ENCODE data around the gene RCL1. TPM values are rescaled to one million over a fixed set of nuclear protein-coding genes. Genes with fewer than 3 reads are reported as not detected.

Gene RCL1
- total RNA-seq, 1 donor from 2014 or later: 28.3 TPM

DNA sequence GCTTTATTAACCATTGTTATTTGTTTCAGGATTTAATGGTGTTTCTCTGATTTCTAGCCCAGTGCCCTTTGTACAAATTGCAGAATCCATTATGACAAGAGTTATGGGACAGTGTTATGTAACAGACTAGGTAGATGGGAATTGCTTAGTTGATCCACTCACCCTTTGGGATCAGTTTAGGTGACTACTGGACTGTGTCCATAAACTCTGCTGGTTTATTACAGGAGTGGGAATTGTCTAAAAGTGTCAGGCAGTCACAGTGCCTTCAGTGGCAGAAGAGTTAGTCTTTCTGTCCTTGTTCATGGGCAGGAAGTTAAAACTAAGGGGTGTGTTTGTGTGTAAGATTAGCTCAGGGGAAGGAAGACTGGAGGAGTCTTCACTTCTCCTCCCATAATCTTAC is 29.3 kb downstream of the RCL1 start:
- Histone ChIP-seq H3K27me3 (no peaks in the 10 kb centered on the region), H3K27ac (no peak overlapping the region), H3K36me3 (no peaks in the 10 kb centered on the region), H3K9me3 (no peaks in the 10 kb centered on the region), H3K4me1 (peaks cover 0 to 2% of the 10 kb centered on the region in 2 donors), H3K4me3 (no peak overlapping the region)
- intact Hi-C loops (cut with DNase I): no loop called here
- TF ChIP-seq, protein P1, sequence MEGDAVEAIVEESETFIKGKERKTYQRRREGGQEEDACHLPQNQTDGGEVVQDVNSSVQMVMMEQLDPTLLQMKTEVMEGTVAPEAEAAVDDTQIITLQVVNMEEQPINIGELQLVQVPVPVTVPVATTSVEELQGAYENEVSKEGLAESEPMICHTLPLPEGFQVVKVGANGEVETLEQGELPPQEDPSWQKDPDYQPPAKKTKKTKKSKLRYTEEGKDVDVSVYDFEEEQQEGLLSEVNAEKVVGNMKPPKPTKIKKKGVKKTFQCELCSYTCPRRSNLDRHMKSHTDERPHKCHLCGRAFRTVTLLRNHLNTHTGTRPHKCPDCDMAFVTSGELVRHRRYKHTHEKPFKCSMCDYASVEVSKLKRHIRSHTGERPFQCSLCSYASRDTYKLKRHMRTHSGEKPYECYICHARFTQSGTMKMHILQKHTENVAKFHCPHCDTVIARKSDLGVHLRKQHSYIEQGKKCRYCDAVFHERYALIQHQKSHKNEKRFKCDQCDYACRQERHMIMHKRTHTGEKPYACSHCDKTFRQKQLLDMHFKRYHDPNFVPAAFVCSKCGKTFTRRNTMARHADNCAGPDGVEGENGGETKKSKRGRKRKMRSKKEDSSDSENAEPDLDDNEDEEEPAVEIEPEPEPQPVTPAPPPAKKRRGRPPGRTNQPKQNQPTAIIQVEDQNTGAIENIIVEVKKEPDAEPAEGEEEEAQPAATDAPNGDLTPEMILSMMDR (IDR thresholded peaks at IDR 0.05): no peak
- DNase-seq (ENCODE audit: low spot score in 2 of 2): no peak

DNA sequence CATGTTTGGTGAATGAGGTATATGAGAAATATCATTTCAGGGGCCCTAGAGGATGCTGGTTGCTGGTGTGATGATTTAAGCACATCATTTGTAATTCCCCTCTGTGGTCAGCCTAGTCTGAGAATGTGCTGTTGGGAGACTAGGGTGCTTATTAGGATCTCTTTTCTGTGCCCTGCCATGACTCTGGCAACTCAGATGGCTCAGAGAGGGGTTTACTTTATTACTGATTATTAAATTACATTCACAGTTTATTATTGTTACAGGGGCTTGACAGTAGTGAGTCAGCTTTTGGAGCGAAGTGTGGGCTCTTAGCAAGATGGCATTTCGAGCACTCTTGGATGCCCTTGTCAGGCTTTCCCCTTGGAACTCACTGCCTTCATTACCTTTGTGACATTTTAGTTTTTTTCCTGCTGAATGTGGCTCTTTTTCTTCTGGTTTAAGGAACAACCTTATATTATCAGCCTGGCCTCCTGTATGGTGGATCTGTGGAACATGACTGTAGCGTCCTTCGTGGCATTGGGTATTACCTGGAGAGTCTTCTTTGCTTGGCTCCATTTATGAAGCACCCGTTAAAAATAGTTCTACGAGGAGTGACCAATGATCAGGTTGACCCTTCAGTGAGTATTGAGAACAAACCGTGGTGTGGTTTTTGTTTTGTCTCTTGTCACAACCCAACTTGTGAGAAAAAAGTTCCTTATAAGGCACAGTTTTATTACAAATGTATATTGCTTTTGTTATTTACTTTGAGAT is 33.8 kb downstream of the RCL1 start:
- Histone ChIP-seq H3K27me3 (no peaks in the 10 kb centered on the region), H3K4me1 (peaks cover 4 to 8% of the 10 kb centered on the region in 2 donors), H3K36me3 (no peaks in the 10 kb centered on the region), H3K27ac (no peak overlapping the region), H3K9me3 (no peaks in the 10 kb centered on the region), H3K4me3 (no peak overlapping the region)
- TF ChIP-seq, protein P1 (IDR thresholded peaks at IDR 0.05): no peak
- intact Hi-C loops (cut with DNase I): no loop called here
- no peak for DNase-seq (ENCODE audit: low spot score in 2 of 2)

DNA sequence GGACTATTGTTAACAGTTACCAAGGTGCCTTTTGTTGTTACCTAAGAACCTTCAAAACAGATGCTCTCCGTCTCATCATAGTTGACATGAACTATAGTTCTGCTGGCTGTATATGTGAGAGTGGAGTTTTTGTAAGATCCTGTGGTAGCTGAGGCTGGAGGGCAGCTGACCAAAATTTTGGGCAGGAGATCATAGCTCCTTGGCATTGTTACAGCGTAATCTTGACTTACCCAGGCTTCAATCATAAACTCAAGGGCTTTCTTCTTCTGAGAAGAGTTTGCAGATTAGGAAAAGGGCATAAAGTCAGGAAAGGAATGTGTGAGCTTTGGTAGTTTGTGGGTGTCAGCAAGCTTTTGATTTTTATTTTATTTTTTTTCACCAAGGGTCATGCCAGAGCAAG is 34.5 kb downstream of the RCL1 start:
- TF ChIP-seq, protein P1 (IDR thresholded peaks at IDR 0.05): no peak
- H3K9me3 ChIP-seq: no peaks in the 10 kb centered on the region
- peaks cover 4 to 8% of the 10 kb centered on the region in 2 donors for H3K4me1 ChIP-seq
- no peaks in the 10 kb centered on the region for H3K27me3 ChIP-seq
- no peak overlapping the region for H3K27ac ChIP-seq
- no peaks in the 10 kb centered on the region for H3K36me3 ChIP-seq
- DNase-seq (ENCODE audit: low spot score in 2 of 2): no peak
- H3K4me3 ChIP-seq: no peak overlapping the region
- intact Hi-C loops (cut with DNase I): no loop called here

DNA sequence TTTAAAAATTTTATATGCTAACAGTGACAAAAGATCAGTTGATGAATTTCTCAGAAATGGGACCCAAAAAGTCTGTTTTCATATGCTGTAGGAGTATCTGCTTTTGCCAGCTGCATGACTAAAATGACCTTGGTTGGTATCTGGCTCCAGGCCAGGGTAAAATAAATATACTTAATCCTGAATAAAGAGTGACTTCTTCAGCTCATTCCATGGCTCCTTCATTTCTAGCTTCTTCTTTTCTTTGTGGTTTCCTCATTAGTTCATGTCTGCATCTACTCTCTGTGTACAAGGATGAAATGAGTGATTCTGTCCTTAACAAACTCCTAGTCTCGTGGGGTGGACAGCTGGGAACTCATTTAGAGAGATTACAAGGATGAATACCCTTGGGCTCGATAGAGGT is 36.0 kb downstream of the RCL1 start:
- DNase-seq (ENCODE audit: low spot score in 2 of 2): no peak

DNA sequence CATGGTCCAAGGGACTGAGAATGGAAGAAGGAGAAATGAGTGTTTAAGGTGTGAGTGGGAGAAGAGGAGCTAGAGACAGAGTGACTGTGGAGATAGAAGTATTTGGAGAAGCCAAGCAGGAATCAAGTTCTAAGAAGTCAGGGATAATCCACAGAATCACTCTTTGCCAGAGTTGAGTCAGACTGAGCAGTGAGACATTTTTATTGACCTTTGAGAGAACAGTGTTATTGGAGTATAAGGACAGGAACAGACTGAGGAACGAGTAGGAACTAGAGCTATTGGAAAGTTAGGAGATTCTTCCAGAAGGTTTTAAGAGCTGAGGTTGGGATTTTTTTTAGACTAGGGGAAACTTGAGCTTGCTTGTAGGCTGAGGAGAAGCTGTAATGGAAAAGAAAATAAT is 37.2 kb downstream of the RCL1 start:
- peak overlapping the region in 1 of 2 donors; percentile 24 for H3K27ac ChIP-seq
- no peak overlapping the region for H3K4me3 ChIP-seq
- intact Hi-C loops (cut with DNase I): no loop called here
- H3K36me3 ChIP-seq: peaks cover 0 to 6% of the 10 kb centered on the region in 2 donors
- no peaks in the 10 kb centered on the region for H3K27me3 ChIP-seq
- TF ChIP-seq, protein P1 (IDR thresholded peaks at IDR 0.05): no peak
- DNase-seq (ENCODE audit: low spot score in 2 of 2): no peak
- H3K9me3 ChIP-seq: no peaks in the 10 kb centered on the region
- peaks cover 4 to 10% of the 10 kb centered on the region in 2 donors for H3K4me1 ChIP-seq

More for the DNA sequence above, 36.0 kb downstream of the RCL1 start:
- Histone ChIP-seq H3K27me3 (no peaks in the 10 kb centered on the region), H3K9me3 (no peaks in the 10 kb centered on the region), H3K4me3 (no peak overlapping the region), H3K36me3 (peaks cover 0 to 4% of the 10 kb centered on the region in 2 donors), H3K27ac (no peak overlapping the region), H3K4me1 (peaks cover 4 to 9% of the 10 kb centered on the region in 2 donors)
- TF ChIP-seq, protein P1 (IDR thresholded peaks at IDR 0.05): no peak
- intact Hi-C loops (cut with DNase I): no loop called here
